Measurements from ENCODE around the gene CLEC11A.

The CLEC11A gene

GRCh38 chr19:50716178-50717025, 6.8 kb upstream of the CLEC11A start:
- Histone ChIP-seq H3K9ac (ENCODE audit: low read length) (no peak overlapping the region), H4K20me1 (ENCODE audit: insufficient read depth, low read length) (no peaks in the 10 kb centered on the region), H3K36me3 (replicated peaks; ENCODE audit: low read depth, low read length) (no peaks in the 10 kb centered on the region), H3K9me3 (ENCODE audit: insufficient read depth, low read length) (no peaks in the 10 kb centered on the region), H3K27ac (ENCODE audit: low read length) (no peak overlapping the region), H3K27me3 (ENCODE audit: low read depth, low read length) (peaks cover 13% of the 10 kb centered on the region), H3K4me2 (ENCODE audit: low read length) (no peak overlapping the region), H3K4me3 (ENCODE audit: low read length) (no peak overlapping the region), H3K4me1 (ENCODE audit: low read length) (no peaks in the 10 kb centered on the region), H3K79me2 (ENCODE audit: low read length) (no peaks in the 10 kb centered on the region), H2AFZ (ENCODE audit: low read depth, low read length) (no peak overlapping the region)
- no peak for TF ChIP-seq CTCF (IDR thresholded peaks at IDR 0.05; ENCODE audit: low read depth, low read length)
- no peak for TF ChIP-seq EZH2phosphoT487 (IDR thresholded peaks at IDR 0.05; ENCODE audit: low read depth)

- no peak overlapping the region for H3K4me2 ChIP-seq (ENCODE audit: low read length)
- no peak overlapping the region for H3K4me3 ChIP-seq (ENCODE audit: low read length)
- H3K79me2 ChIP-seq (ENCODE audit: low read length): no peaks in the 10 kb centered on the region
- TF ChIP-seq EZH2phosphoT487 (IDR thresholded peaks at IDR 0.05; ENCODE audit: low read depth) (no peak), CTCF (IDR thresholded peaks at IDR 0.05; ENCODE audit: low read depth, low read length) (no peak)
- H4K20me1 ChIP-seq (ENCODE audit: insufficient read depth, low read length): no peaks in the 10 kb centered on the region
- H3K36me3 ChIP-seq (replicated peaks; ENCODE audit: low read depth, low read length): no peaks in the 10 kb centered on the region
- H3K27ac ChIP-seq (ENCODE audit: low read length): no peak overlapping the region
- no peaks in the 10 kb centered on the region for H3K4me1 ChIP-seq (ENCODE audit: low read length)
- H3K9me3 ChIP-seq (ENCODE audit: insufficient read depth, low read length): no peaks in the 10 kb centered on the region
- H2AFZ ChIP-seq (ENCODE audit: low read depth, low read length): no peak overlapping the region
- peaks cover 10% of the 10 kb centered on the region for H3K27me3 ChIP-seq (ENCODE audit: low read depth, low read length)
- H3K9ac ChIP-seq (ENCODE audit: low read length): no peak overlapping the region
These were observed 6.0 kb upstream of the CLEC11A start for GRCh38 chr19:50717026-50717723.

- no peak overlapping the region for H3K9ac ChIP-seq (ENCODE audit: low read length)
- H2AFZ ChIP-seq (ENCODE audit: low read depth, low read length): no peak overlapping the region
- no peaks in the 10 kb centered on the region for H3K9me3 ChIP-seq (ENCODE audit: insufficient read depth, low read length)
- H3K27me3 ChIP-seq (ENCODE audit: low read depth, low read length): peaks cover 10% of the 10 kb centered on the region
- H3K36me3 ChIP-seq (replicated peaks; ENCODE audit: low read depth, low read length): no peaks in the 10 kb centered on the region
- H3K4me2 ChIP-seq (ENCODE audit: low read length): no peak overlapping the region
- H3K79me2 ChIP-seq (ENCODE audit: low read length): no peaks in the 10 kb centered on the region
- no peaks in the 10 kb centered on the region for H3K4me1 ChIP-seq (ENCODE audit: low read length)
- no peaks in the 10 kb centered on the region for H4K20me1 ChIP-seq (ENCODE audit: insufficient read depth, low read length)
- TF ChIP-seq CTCF (IDR thresholded peaks at IDR 0.05; ENCODE audit: low read depth, low read length): no peak
- no peak for TF ChIP-seq EZH2phosphoT487 (IDR thresholded peaks at IDR 0.05; ENCODE audit: low read depth)
- H3K4me3 ChIP-seq (ENCODE audit: low read length): no peak overlapping the region
- no peak overlapping the region for H3K27ac ChIP-seq (ENCODE audit: low read length)
These were observed 5.3 kb upstream of the CLEC11A start for GRCh38 chr19:50717891-50718254.

Data from OCI-LY3 (cell line).